Retina (tissue), 1 donor: ENCODE measurements around the gene CEP72.
A peak's percentile ranks its signal among the peaks of the same experiment; 100 is the strongest.
"Not testable (repeated sequence)": the region's sequence is repeated elsewhere in the genome, so short reads cannot be mapped to it uniquely, and the experiment has no call there.

ENCODE experiments used
- DNase-seq: peaks from one replicate; pipeline ENCODE4 v3.0.0-alpha.2; 2016

Gene CEP72

GRCh38 chr5:686936-687335 is 74.8 kb downstream of the CEP72 start:
- DNase-seq, result not testable (repeated sequence)

GRCh38 chr5:688348-689010 is 76.3 kb downstream of the CEP72 start:
- not testable (repeated sequence) for DNase-seq

GRCh38 chr5:690293-690692 is 78.2 kb downstream of the CEP72 start:
- not testable (repeated sequence) for DNase-seq

GRCh38 chr5:691049-691448 is 78.9 kb downstream of the CEP72 start:
- DNase-seq, result not testable (repeated sequence)

GRCh38 chr5:691817-692528 is 79.8 kb downstream of the CEP72 start:
- no peak for DNase-seq

- peak; percentile 75 for DNase-seq
Observed at GRCh38 chr5:692529-693041, 80.4 kb downstream of the CEP72 start.

GRCh38 chr5:693271-694041 is 81.3 kb downstream of the CEP72 start, which contains the start of gene TPPP:
TPPP (minus strand) TSS chr5:693352; CDS start chr5:678060, 15,292 bp downstream.
- DNase-seq, result peak; percentile 87

- not testable (repeated sequence) for DNase-seq
Observed at GRCh38 chr5:694042-694431, 81.9 kb downstream of the CEP72 start.

GRCh38 chr5:695475-695874 is 83.3 kb downstream of the CEP72 start:
- not testable (repeated sequence) for DNase-seq

GRCh38 chr5:696191-696590 is 84.1 kb downstream of the CEP72 start:
- not testable (repeated sequence) for DNase-seq

GRCh38 chr5:696753-697702 is 84.9 kb downstream of the CEP72 start:
- DNase-seq, result not testable (repeated sequence)
